OCI-LY3 (cell line): ENCODE measurements around the gene PPARGC1A.

Source experiments
- H2AFZ ChIP-seq: fragments of 200-600, 300-600 bp; shearing (Covaris generic); 2 replicates; pipeline ENCODE4 v1.6.0; 2014; ENCODE audit warnings: antibody characterized with exemption, low read depth, low read length
- H3K27ac ChIP-seq: fragments of 200-600, 300-600 bp; sonication (generic); 2 replicates; pipeline ENCODE4 v1.5.1; 2014; ENCODE audit warnings: mild to moderate bottlenecking, low read length, moderate library complexity, mixed read lengths
- H3K27me3 ChIP-seq: fragments of 200-600, 300-600 bp; sonication (generic); 2 replicates; pipeline ENCODE4 v1.6.1; 2014; ENCODE audit warnings: low read depth, low read length, mixed read lengths
- H3K36me3 ChIP-seq: fragments of 200-600, 300-600 bp; sonication (generic); replicated peaks from 2 replicates; pipeline ENCODE3; 2014; ENCODE audit warnings: low read depth, low read length, mixed read lengths
- H3K4me1 ChIP-seq: fragments of 300-600, 200-600 bp; sonication (generic); 2 replicates; pipeline ENCODE4 v1.6.1; 2014; ENCODE audit warnings: low read length, mixed read lengths
- H3K4me2 ChIP-seq: fragments of 200-600, 300-600 bp; sonication (generic); 2 replicates; pipeline ENCODE4 v1.6.1; 2014; ENCODE audit warnings: low read length, mixed read lengths
- H3K4me3 ChIP-seq: fragments of 300-600, 200-600 bp; sonication (generic); 2 replicates; pipeline ENCODE4 v1.5.1; 2014; ENCODE audit warnings: antibody characterized with exemption, mild to moderate bottlenecking, low read length, moderate library complexity
- H3K79me2 ChIP-seq: fragments of 300-600, 200-600 bp; shearing (Covaris generic); 2 replicates; pipeline ENCODE4 v1.6.1; 2014; ENCODE audit warnings: mild to moderate bottlenecking, low read length, mixed read lengths
- H3K9ac ChIP-seq: fragments of 300-600, 200-600 bp; shearing (Covaris generic); 2 replicates; pipeline ENCODE4 v1.6.0; 2014; ENCODE audit warnings: mild to moderate bottlenecking, low read length, moderate library complexity
- H3K9me3 ChIP-seq: fragments of 200-600, 300-600 bp; shearing (Covaris generic); 2 replicates; pipeline ENCODE4 v1.6.1; 2014; ENCODE audit warnings: low read length, mixed read lengths; ENCODE audit not compliant: insufficient read depth
- H4K20me1 ChIP-seq: fragments of 200-600, 300-600 bp; sonication (generic); 2 replicates; pipeline ENCODE4 v1.6.1; 2016; ENCODE audit warnings: low read length, mixed read lengths; ENCODE audit not compliant: insufficient read depth
- EZH2phosphoT487 ChIP-seq: fragments of 200-600 bp; shearing (Covaris generic); IDR thresholded peaks from 2 replicates; pipeline ENCODE4 v1.6.1; 2018; ENCODE audit warnings: antibody characterized with exemption, mixed run types, low read depth
- TF ChIP-seq, protein P1 (sequence below): fragments of 200-600, 300-600 bp; sonication (generic); IDR thresholded peaks from 2 replicates; pipeline ENCODE4 v1.5.1; 2014; ENCODE audit warnings: antibody characterized with exemption, low read length, low read depth

The PPARGC1A gene

DNA sequence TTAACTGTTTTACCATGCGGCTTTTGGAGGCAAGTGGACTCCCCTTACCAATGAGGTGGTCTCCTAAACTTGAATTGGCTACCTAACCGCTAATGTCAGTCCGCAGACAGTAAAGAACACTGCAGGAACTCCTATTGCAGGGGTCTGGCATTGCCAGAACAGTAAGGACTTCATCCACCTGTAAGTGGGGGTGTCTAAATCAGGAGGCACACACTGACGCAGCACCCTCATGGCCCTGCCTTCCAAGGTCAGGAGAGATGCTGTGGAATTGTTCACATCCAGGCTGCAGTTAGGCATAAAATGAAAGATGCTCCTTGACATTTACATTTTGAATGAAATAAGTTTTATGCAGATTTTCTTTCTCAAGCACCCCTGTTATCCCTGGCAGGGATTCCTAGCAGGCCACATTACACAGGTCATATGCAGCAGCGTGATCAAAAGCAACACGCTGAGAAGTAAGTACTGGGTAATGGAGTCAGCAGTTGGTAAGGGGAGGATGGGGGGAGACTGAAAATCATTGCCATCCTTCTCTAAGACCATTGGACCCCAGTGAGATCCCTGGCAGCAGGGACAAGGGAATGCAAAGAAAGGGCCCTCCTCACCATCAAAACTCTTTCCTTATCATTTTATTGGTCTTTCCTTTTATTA is 3.8 kb downstream of the PPARGC1A start:
- Histone ChIP-seq H2AFZ (no peak overlapping the region), H3K36me3 (no peaks in the 10 kb centered on the region), H3K4me3 (no peak overlapping the region), H3K4me2 (no peak overlapping the region), H4K20me1 (no peaks in the 10 kb centered on the region), H3K9me3 (no peaks in the 10 kb centered on the region), H3K79me2 (no peaks in the 10 kb centered on the region), H3K9ac (no peak overlapping the region), H3K27me3 (no peaks in the 10 kb centered on the region; the same call in 1 of the 2 replicates), H3K27ac (no peak overlapping the region), H3K4me1 (no peaks in the 10 kb centered on the region)
- TF ChIP-seq EZH2phosphoT487 = no peak
- TF ChIP-seq, protein P1, sequence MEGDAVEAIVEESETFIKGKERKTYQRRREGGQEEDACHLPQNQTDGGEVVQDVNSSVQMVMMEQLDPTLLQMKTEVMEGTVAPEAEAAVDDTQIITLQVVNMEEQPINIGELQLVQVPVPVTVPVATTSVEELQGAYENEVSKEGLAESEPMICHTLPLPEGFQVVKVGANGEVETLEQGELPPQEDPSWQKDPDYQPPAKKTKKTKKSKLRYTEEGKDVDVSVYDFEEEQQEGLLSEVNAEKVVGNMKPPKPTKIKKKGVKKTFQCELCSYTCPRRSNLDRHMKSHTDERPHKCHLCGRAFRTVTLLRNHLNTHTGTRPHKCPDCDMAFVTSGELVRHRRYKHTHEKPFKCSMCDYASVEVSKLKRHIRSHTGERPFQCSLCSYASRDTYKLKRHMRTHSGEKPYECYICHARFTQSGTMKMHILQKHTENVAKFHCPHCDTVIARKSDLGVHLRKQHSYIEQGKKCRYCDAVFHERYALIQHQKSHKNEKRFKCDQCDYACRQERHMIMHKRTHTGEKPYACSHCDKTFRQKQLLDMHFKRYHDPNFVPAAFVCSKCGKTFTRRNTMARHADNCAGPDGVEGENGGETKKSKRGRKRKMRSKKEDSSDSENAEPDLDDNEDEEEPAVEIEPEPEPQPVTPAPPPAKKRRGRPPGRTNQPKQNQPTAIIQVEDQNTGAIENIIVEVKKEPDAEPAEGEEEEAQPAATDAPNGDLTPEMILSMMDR = no peak

DNA sequence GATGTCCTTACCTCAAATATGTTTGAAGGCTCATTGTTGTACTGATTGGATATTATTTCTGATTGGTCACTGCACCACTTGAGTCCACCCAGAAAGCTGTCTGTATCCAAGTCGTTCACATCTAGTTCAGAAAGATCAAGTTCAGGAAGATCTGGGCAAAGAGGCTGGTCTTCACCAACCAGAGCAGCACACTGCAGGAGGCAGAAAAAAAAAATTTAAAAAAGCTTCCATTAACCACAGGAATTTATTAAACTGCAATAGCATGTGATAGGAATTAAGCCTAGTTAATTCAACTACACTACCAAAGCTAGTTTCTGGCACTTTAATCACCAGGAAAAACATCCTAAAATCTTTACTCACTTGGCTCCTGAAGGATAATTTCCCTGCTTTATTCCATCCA is 5.1 kb downstream of the PPARGC1A start:
- H3K4me3 ChIP-seq = no peak overlapping the region
- no peak for TF ChIP-seq EZH2phosphoT487
- TF ChIP-seq, protein P1 = no peak

DNA sequence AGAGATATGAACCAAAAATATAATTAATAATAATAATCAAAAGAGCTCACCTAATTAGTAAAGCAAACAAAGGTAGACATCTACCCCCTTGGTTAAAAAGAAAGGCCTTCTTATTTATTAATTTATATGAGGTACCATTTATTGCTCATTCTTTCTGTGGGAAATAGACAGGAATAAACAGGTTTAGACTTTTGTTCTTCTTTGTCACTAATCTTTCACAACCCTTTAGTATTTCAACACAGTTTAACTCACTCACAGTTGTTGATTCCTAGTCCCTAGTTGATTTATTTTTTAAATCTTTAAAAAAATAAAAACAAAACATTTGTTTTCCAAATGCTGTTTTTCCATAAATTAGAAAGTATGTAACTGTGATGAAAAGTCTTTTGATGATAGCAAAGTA is 5.6 kb downstream of the PPARGC1A start:
- no peak overlapping the region for H3K4me3 ChIP-seq
- H3K9ac ChIP-seq = no peak overlapping the region
- no peak overlapping the region for H3K4me2 ChIP-seq
- TF ChIP-seq EZH2phosphoT487 = no peak
- TF ChIP-seq, protein P1 = no peak
- no peaks in the 10 kb centered on the region for H3K36me3 ChIP-seq
- H3K4me1 ChIP-seq = no peaks in the 10 kb centered on the region
- no peaks in the 10 kb centered on the region; the same call in 1 of the 2 replicates for H3K27me3 ChIP-seq
- no peak overlapping the region for H3K27ac ChIP-seq
- H4K20me1 ChIP-seq = no peaks in the 10 kb centered on the region
- H2AFZ ChIP-seq = no peak overlapping the region
- no peaks in the 10 kb centered on the region for H3K9me3 ChIP-seq
- H3K79me2 ChIP-seq = no peaks in the 10 kb centered on the region

More for the DNA sequence above, 5.1 kb downstream of the PPARGC1A start:
- Histone ChIP-seq H2AFZ (no peak overlapping the region), H3K4me2 (no peak overlapping the region), H3K79me2 (no peaks in the 10 kb centered on the region), H3K4me1 (no peaks in the 10 kb centered on the region), H3K36me3 (no peaks in the 10 kb centered on the region), H4K20me1 (no peaks in the 10 kb centered on the region), H3K9ac (no peak overlapping the region), H3K27me3 (no peaks in the 10 kb centered on the region; the same call in 1 of the 2 replicates), H3K9me3 (no peaks in the 10 kb centered on the region), H3K27ac (no peak overlapping the region)

DNA sequence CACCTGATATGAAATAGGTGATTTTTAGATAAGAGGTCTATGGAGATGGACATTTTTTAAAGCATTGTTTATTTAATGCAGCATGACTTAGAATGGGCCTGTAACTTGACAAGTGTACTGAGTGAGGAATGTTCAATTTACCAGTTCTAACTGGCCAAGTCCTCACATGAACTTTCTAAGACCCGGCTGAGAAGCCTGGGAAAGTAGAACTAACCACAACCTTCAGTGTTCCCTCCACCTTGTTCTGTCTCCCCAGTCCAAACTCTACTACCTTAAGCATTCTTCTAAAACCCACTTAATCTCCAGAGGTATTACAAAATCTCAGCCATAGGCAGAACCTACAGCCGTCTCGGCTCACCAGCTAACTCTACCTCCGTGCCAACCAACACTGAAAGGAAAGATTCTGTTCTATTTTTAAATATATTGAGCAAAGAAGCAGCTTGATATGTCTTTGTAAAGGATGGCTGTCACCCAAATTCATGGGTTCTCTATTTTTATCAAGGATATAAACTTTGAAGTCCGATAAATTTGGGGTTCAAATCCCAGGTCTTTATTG is 6.8 kb downstream of the PPARGC1A start:
- H3K9ac ChIP-seq = no peak overlapping the region
- no peaks in the 10 kb centered on the region for H4K20me1 ChIP-seq
- H3K79me2 ChIP-seq = no peaks in the 10 kb centered on the region
- no peaks in the 10 kb centered on the region for H3K9me3 ChIP-seq
- no peak overlapping the region for H2AFZ ChIP-seq
- no peak overlapping the region for H3K4me2 ChIP-seq
- H3K4me1 ChIP-seq = no peaks in the 10 kb centered on the region
- H3K27ac ChIP-seq = no peak overlapping the region
- no peak overlapping the region for H3K4me3 ChIP-seq
- no peak for TF ChIP-seq EZH2phosphoT487
- TF ChIP-seq, protein P1 = no peak
- no peaks in the 10 kb centered on the region for H3K36me3 ChIP-seq
- no peaks in the 10 kb centered on the region; the same call in 1 of the 2 replicates for H3K27me3 ChIP-seq
